SJSA1 (cell line): Measurements from ENCODE around the gene GLI3. TPM values are rescaled to one million over a fixed set of nuclear protein-coding genes. Genes with fewer than 3 reads are reported as not detected.

Experiments
- DNase-seq, 2 experiments: peaks; one replicate each; pipeline ENCODE4 v3.0.0-alpha.2; 2015 to 2020; ENCODE audit warnings: low spot score in 2 of 2, low read depth in 1 of 2
- H3K27ac ChIP-seq: fragments of 250-450 bp; sonication (Bioruptor Pico); 2 replicates; pipeline ENCODE4 v1.5.1; 2020; ENCODE audit warnings: mild to moderate bottlenecking, moderate library complexity
- H3K27me3 ChIP-seq: fragments of 250-450 bp; sonication (Bioruptor Pico); replicated peaks from 2 replicates; pipeline ENCODE4 v1.5.1; 2020; ENCODE audit warnings: mild to moderate bottlenecking, moderate library complexity
- H3K36me3 ChIP-seq: fragments of 250-450 bp; sonication (Bioruptor Pico); 2 replicates; pipeline ENCODE4 v1.5.1; 2020; ENCODE audit warnings: mild to moderate bottlenecking
- H3K4me1 ChIP-seq: fragments of 250-450 bp; sonication (Bioruptor Pico); replicated peaks from 2 replicates; pipeline ENCODE4 v1.6.1; 2021; ENCODE audit warnings: mild to moderate bottlenecking
- H3K4me3 ChIP-seq: fragments of 250-450 bp; sonication (Bioruptor Pico); 2 replicates; pipeline ENCODE4 v1.5.1; 2020; ENCODE audit warnings: mild to moderate bottlenecking
- H3K9me3 ChIP-seq: fragments of 250-450 bp; sonication (Bioruptor Pico); replicated peaks from 2 replicates; pipeline ENCODE4 v1.5.1; 2020; ENCODE audit warnings: mild to moderate bottlenecking
- total RNA-seq: library from RNA; depleted of rRNA; stranded (reverse); fragments of >200 nt; shearing (Covaris generic); gene quantifications from 2 replicates; pipeline ENCODE4 v1.2.3, GENCODE V29; 2014

The GLI3 gene
- total RNA-seq, 1 experiment from 2014 or later = 1.7 TPM

GRCh38 chr7:42232275-42232674 is 4.7 kb downstream of the GLI3 start:
- peak in 1 of 2 experiments; percentile 15 for DNase-seq
- Histone ChIP-seq H3K9me3 (no peaks in the 10 kb centered on the region), H3K27ac (no peak overlapping the region), H3K36me3 (0 out of 2 replicates have a peak, but pooled peaks cover under 1% of the 10 kb centered on the region), H3K27me3 (no peaks in the 10 kb centered on the region), H3K4me1 (peaks cover 32% of the 10 kb centered on the region), H3K4me3 (no peak overlapping the region)

GRCh38 chr7:42231043-42231787 is 5.8 kb downstream of the GLI3 start:
- no peaks in the 10 kb centered on the region for H3K36me3 ChIP-seq
- H3K4me3 ChIP-seq = no peak overlapping the region
- peaks cover 32% of the 10 kb centered on the region for H3K4me1 ChIP-seq
- DNase-seq = no peak
- H3K9me3 ChIP-seq = no peaks in the 10 kb centered on the region
- no peaks in the 10 kb centered on the region for H3K27me3 ChIP-seq
- H3K27ac ChIP-seq = no peak overlapping the region

- DNase-seq = no peak
- Histone ChIP-seq H3K4me1 (peaks cover 3% of the 10 kb centered on the region; the same call in 1 of the 2 replicates), H3K9me3 (no peaks in the 10 kb centered on the region), H3K4me3 (no peak overlapping the region), H3K27ac (no peak overlapping the region), H3K36me3 (no peaks in the 10 kb centered on the region), H3K27me3 (no peaks in the 10 kb centered on the region)
Measured at GRCh38 chr7:42227936-42228591, 8.9 kb downstream of the GLI3 start.

- H3K4me3 ChIP-seq = no peak overlapping the region
Measured at GRCh38 chr7:42227541-42227935, 9.5 kb downstream of the GLI3 start.

GRCh38 chr7:42227021-42227420 is 10.0 kb downstream of the GLI3 start:
- H3K27me3 ChIP-seq = no peaks in the 10 kb centered on the region
- no peaks in the 10 kb centered on the region for H3K9me3 ChIP-seq
- H3K4me3 ChIP-seq = no peak overlapping the region
- no peaks in the 10 kb centered on the region for H3K4me1 ChIP-seq
- 0 out of 2 replicates have a peak, but pooled peaks cover 2% of the 10 kb centered on the region for H3K36me3 ChIP-seq
- no peak overlapping the region for H3K27ac ChIP-seq
- DNase-seq = no peak

More at GRCh38 chr7:42227541-42227935, 9.5 kb downstream of the GLI3 start:
- Histone ChIP-seq H3K4me1 (0 out of 2 replicates have a peak, but pooled peaks cover 2% of the 10 kb centered on the region), H3K27ac (no peak overlapping the region), H3K27me3 (no peaks in the 10 kb centered on the region), H3K9me3 (no peaks in the 10 kb centered on the region), H3K36me3 (no peaks in the 10 kb centered on the region)
- no peak for DNase-seq

GRCh38 chr7:42226354-42226941 is 10.6 kb downstream of the GLI3 start:
- DNase-seq = no peak
- no peaks in the 10 kb centered on the region for H3K4me1 ChIP-seq

GRCh38 chr7:42224391-42225003 is 12.5 kb downstream of the GLI3 start:
- Histone ChIP-seq H3K4me1 (no peaks in the 10 kb centered on the region), H3K4me3 (no peak overlapping the region), H3K27me3 (no peaks in the 10 kb centered on the region), H3K36me3 (peaks cover 13% of the 10 kb centered on the region; the same call in 1 of the 2 replicates), H3K9me3 (no peaks in the 10 kb centered on the region), H3K27ac (no peak overlapping the region)
- no peak for DNase-seq

More at GRCh38 chr7:42226354-42226941, 10.6 kb downstream of the GLI3 start:
- Histone ChIP-seq H3K27ac (no peak overlapping the region), H3K27me3 (no peaks in the 10 kb centered on the region), H3K36me3 (0 out of 2 replicates have a peak, but pooled peaks cover 3% of the 10 kb centered on the region), H3K4me3 (no peak overlapping the region), H3K9me3 (no peaks in the 10 kb centered on the region)

GRCh38 chr7:42222891-42223290 is 14.1 kb downstream of the GLI3 start:
- H3K4me1 ChIP-seq = no peaks in the 10 kb centered on the region
- no peak overlapping the region for H3K4me3 ChIP-seq
- H3K27me3 ChIP-seq = no peaks in the 10 kb centered on the region
- peaks cover 13% of the 10 kb centered on the region; the same call in 1 of the 2 replicates for H3K36me3 ChIP-seq
- no peaks in the 10 kb centered on the region for H3K9me3 ChIP-seq
- no peak overlapping the region for H3K27ac ChIP-seq
- no peak for DNase-seq

- Histone ChIP-seq H3K27me3 (no peaks in the 10 kb centered on the region), H3K4me3 (no peak overlapping the region), H3K27ac (no peak overlapping the region), H3K9me3 (no peaks in the 10 kb centered on the region), H3K4me1 (no peaks in the 10 kb centered on the region), H3K36me3 (peaks cover 13% of the 10 kb centered on the region; the same call in 1 of the 2 replicates)
- DNase-seq = no peak
Measured at GRCh38 chr7:42222125-42222524, 14.9 kb downstream of the GLI3 start.

GRCh38 chr7:42221304-42221703 is 15.7 kb downstream of the GLI3 start:
- DNase-seq = no peak
- Histone ChIP-seq H3K27me3 (no peaks in the 10 kb centered on the region), H3K27ac (no peak overlapping the region), H3K4me3 (no peak overlapping the region), H3K9me3 (no peaks in the 10 kb centered on the region), H3K36me3 (peaks cover 13% of the 10 kb centered on the region; the same call in 1 of the 2 replicates), H3K4me1 (no peaks in the 10 kb centered on the region)

- Histone ChIP-seq H3K4me3 (no peak overlapping the region), H3K9me3 (no peaks in the 10 kb centered on the region), H3K27ac (no peak overlapping the region), H3K4me1 (no peaks in the 10 kb centered on the region), H3K27me3 (no peaks in the 10 kb centered on the region), H3K36me3 (peaks cover 13% of the 10 kb centered on the region; the same call in 1 of the 2 replicates)
- no peak for DNase-seq
Measured at GRCh38 chr7:42219447-42219846, 17.6 kb downstream of the GLI3 start.

GRCh38 chr7:42218248-42218647 is 18.8 kb downstream of the GLI3 start:
- H3K4me3 ChIP-seq = no peak overlapping the region
- peaks cover 13% of the 10 kb centered on the region; the same call in 1 of the 2 replicates for H3K36me3 ChIP-seq
- no peaks in the 10 kb centered on the region for H3K27me3 ChIP-seq
- no peaks in the 10 kb centered on the region for H3K4me1 ChIP-seq
- no peaks in the 10 kb centered on the region for H3K9me3 ChIP-seq
- no peak for DNase-seq
- H3K27ac ChIP-seq = no peak overlapping the region

- Histone ChIP-seq H3K27ac (no peak overlapping the region), H3K36me3 (peaks cover 14% of the 10 kb centered on the region; the same call in 1 of the 2 replicates), H3K4me3 (no peak overlapping the region), H3K27me3 (no peaks in the 10 kb centered on the region), H3K4me1 (no peaks in the 10 kb centered on the region), H3K9me3 (no peaks in the 10 kb centered on the region)
- no peak for DNase-seq
Measured at GRCh38 chr7:42217548-42217947, 19.5 kb downstream of the GLI3 start.
